Endothelial cell of umbilical vein (primary cell): ENCODE data around the gene GBE1. TPM values are rescaled to one million over a fixed set of nuclear protein-coding genes. Genes with fewer than 3 reads are reported as not detected.

Source experiments
- BruUV-seq: library from RNA; stranded (reverse); fragments of 400-500 nt; replicated peaks from 2 replicates; lab custom pipeline; 2021; lab: Mats Ljungman, UMichigan
- CTCF ChIA-PET: fragments of 300-600, 350-600 bp; sonication (Branson Sonifier 250); formaldehyde crosslinking; loops from one replicate; lab custom pipeline; 2021; ENCODE audit warnings: antibody characterized with exemption, inconsistent platforms; lab: Charles Lee
- POLR2A ChIA-PET: fragments of 300-600, 350-600 bp; sonication (Branson Sonifier 250); formaldehyde crosslinking; loops from one replicate; lab custom pipeline; 2021; ENCODE audit warnings: antibody characterized with exemption, inconsistent platforms; lab: Charles Lee
- DNase-seq: peaks from one replicate; pipeline ENCODE4 v3.0.0-alpha.2; 2011; ENCODE audit warnings: low read depth, low spot score
- FAIRE-seq: peaks from 2 replicates; lab custom pipeline; 2011; peaks lifted over from hg19 to GRCh38; lab: Jason Lieb, UNC
- H2AFZ ChIP-seq: 2 replicates; pipeline ENCODE4 v1.6.0; 2012; ENCODE audit warnings: low read depth, low read length, control low read depth, inconsistent platforms
- H3K27ac ChIP-seq: 2 replicates; pipeline ENCODE4 v1.5.1; 2011; ENCODE audit warnings: low read depth, mild to moderate bottlenecking, control low read depth, low read length, moderate library complexity; ENCODE audit not compliant: insufficient read depth
- H3K27me3 ChIP-seq, 2 experiments: 2 replicates each; pipeline versions ENCODE4 v1.6.0 to v1.6.1; 2011; ENCODE audit warnings: low read length in 2 of 2, mixed read lengths in 1 of 2; ENCODE audit not compliant: control insufficient read depth in 2 of 2, insufficient read depth in 2 of 2
- H3K36me3 ChIP-seq, 2 experiments: 2 replicates in 1 of 2; 3 replicates in 1 of 2; pipeline ENCODE4 v1.5.1; 2011; ENCODE audit warnings: low read length in 2 of 2, mild to moderate bottlenecking in 1 of 2, moderate library complexity in 1 of 2; ENCODE audit not compliant: control insufficient read depth in 2 of 2, insufficient read depth in 2 of 2; ENCODE audit errors: extremely low read depth in 1 of 2
- H3K4me1 ChIP-seq: 3 replicates; pipeline ENCODE4 v1.5.1; 2011; ENCODE audit warnings: mild to moderate bottlenecking, low read length; ENCODE audit not compliant: control insufficient read depth, insufficient read depth; ENCODE audit errors: extremely low read depth
- H3K4me2 ChIP-seq: 2 replicates; pipeline ENCODE4 v1.6.1; 2011; ENCODE audit warnings: low read length, control low read depth, mixed read lengths; ENCODE audit not compliant: insufficient read depth
- H3K4me3 ChIP-seq, 3 experiments: fragments of 200-600 bp in 1 of 3; sonication (generic), shearing (Covaris generic) in 1 of 3; replicated peaks in 1 of 3; 2 replicates each; pipeline ENCODE4 v1.5.1; 2011 to 2016; ENCODE audit warnings: control low read depth in 3 of 3, low read length in 3 of 3, mild to moderate bottlenecking in 2 of 3, inconsistent platforms in 1 of 3, low read depth in 1 of 3, moderate library complexity in 1 of 3; ENCODE audit not compliant: insufficient read depth in 1 of 3
- H3K79me2 ChIP-seq: 2 replicates; pipeline ENCODE4 v1.6.0; 2012; ENCODE audit warnings: low read length, inconsistent platforms; ENCODE audit not compliant: control insufficient read depth, insufficient read depth
- H3K9ac ChIP-seq: replicated peaks from 2 replicates; pipeline ENCODE3; 2011; ENCODE audit warnings: low read length, control low read depth; ENCODE audit not compliant: insufficient read depth; ENCODE audit errors: extremely low read depth
- H3K9me1 ChIP-seq: replicated peaks from 3 replicates; pipeline ENCODE4 v1.6.0; 2011; ENCODE audit warnings: mild to moderate bottlenecking, low read length; ENCODE audit not compliant: control insufficient read depth, insufficient read depth; ENCODE audit errors: extremely low read depth
- H3K9me3 ChIP-seq: replicated peaks from 2 replicates; pipeline ENCODE4 v1.5.1; 2012; ENCODE audit warnings: low read length, inconsistent platforms; ENCODE audit not compliant: control insufficient read depth, insufficient read depth
- H4K20me1 ChIP-seq: replicated peaks from 2 replicates; pipeline ENCODE3; 2011; ENCODE audit warnings: mild to moderate bottlenecking, low read length; ENCODE audit not compliant: control insufficient read depth, insufficient read depth; ENCODE audit errors: extremely low read depth
- EZH2 ChIP-seq: IDR thresholded peaks from 2 replicates; pipeline ENCODE4 v1.6.1; 2012; ENCODE audit warnings: borderline replicate concordance, low read depth, mild to moderate bottlenecking, moderate library complexity, low read length, inconsistent platforms; ENCODE audit not compliant: severe bottlenecking
- FOS ChIP-seq: IDR thresholded peaks from 2 replicates; pipeline ENCODE4 v1.6.1; 2011; ENCODE audit warnings: mild to moderate bottlenecking, low read length, moderate library complexity, borderline replicate concordance; ENCODE audit not compliant: insufficient read depth
- GATA2 ChIP-seq: IDR thresholded peaks from 2 replicates; pipeline ENCODE4 v1.7.0; 2011; ENCODE audit warnings: low read depth, mild to moderate bottlenecking, moderate library complexity, mixed read lengths, low read length; ENCODE audit not compliant: insufficient read length, insufficient read depth
- JUN ChIP-seq: IDR thresholded peaks from 2 replicates; pipeline ENCODE4 v1.6.1; 2011; ENCODE audit warnings: borderline replicate concordance, low read depth; ENCODE audit not compliant: insufficient read length, insufficient read depth
- MYC ChIP-seq: IDR thresholded peaks from one replicate; pipeline ENCODE4 v1.6.1; 2011; ENCODE audit warnings: mild to moderate bottlenecking, low read depth, low read length
- POLR2AphosphoS5 ChIP-seq: IDR thresholded peaks from 2 replicates; pipeline ENCODE4 v1.6.1; 2012; ENCODE audit warnings: low read depth, mild to moderate bottlenecking, control low read depth, low read length, moderate library complexity; ENCODE audit not compliant: insufficient read depth
- dilution Hi-C: fragments of 300-500 bp; cut with MboI; formaldehyde crosslinking; loops from one replicate; pipeline ENCODE4 v1.15.0; 2019; ENCODE audit warnings: low sequenced_read_pairs; ENCODE audit not compliant: extremely low pct_ligation_motif_present
- intact Hi-C: fragments of 100-400 bp; cut with micrococcal nuclease; formaldehyde crosslinking; loops from one replicate; pipeline ENCODE4 v1.10.0; 2022
- polyA plus RNA-seq, 4 experiments: library from polyadenylated mRNA; depleted of rRNA in 3 of 4; stranded (reverse) in 3 of 4; unstranded in 1 of 4; fragments of >200 nt; gene quantifications; 2 replicates each; pipeline versions ENCODE4 v1.2.1 to v1.2.3, GENCODE V29; 2011 to 2012; ENCODE audit warnings: missing spikeins in 1 of 4
- total RNA-seq: library from RNA; stranded (reverse); gene quantifications from 2 replicates; pipeline ENCODE4 v1.2.3, GENCODE V29; 2021
- TF ChIP-seq, protein P1 (sequence below), 2 donors: IDR thresholded peaks; 1 replicate in 1 of 2; 2 replicates in 1 of 2; pipeline ENCODE4 v1.5.1; 2011; ENCODE audit warnings: low read length in 2 of 2, mild to moderate bottlenecking in 2 of 2, moderate library complexity in 2 of 2, control low read depth in 1 of 2, inconsistent platforms in 1 of 2, low read depth in 1 of 2; ENCODE audit not compliant: insufficient read depth in 1 of 2; ENCODE audit errors: extremely low read depth in 1 of 2

GBE1 gene
- total and polyA plus RNA-seq, 2 donors (not counting 3 experiments of a cell fraction or from before 2014, with no cell fraction given): 35.9 to 110 TPM

DNA sequence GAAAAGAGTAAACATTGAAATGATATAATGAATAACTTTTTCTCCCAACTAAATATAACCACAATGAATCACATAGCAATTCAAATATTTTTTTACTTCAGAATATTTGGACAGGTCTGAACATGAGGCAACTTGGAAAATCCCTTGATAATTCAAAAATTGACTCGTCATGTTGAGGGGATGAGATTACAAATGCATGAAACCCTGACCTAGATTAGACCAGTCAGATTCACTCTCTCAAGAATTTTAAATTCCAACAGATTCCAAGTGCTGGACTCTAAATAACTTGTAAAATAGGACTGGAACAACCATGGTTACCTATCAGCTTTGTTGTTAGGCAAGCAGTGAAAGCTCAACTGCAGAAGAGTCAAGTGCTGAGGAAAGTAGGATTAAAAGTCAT lies 317.5 kb downstream of the GBE1 start:
- Histone ChIP-seq H3K4me3 (no peak overlapping the region), H3K27me3 (no peaks in the 10 kb centered on the region), H3K9ac (no peak overlapping the region), H3K4me1 (no peaks in the 10 kb centered on the region), H3K4me2 (no peak overlapping the region), H2AFZ (no peak overlapping the region), H4K20me1 (no peaks in the 10 kb centered on the region), H3K9me1 (peaks cover 2% of the 10 kb centered on the region), H3K36me3 (no peaks in the 10 kb centered on the region), H3K79me2 (no peaks in the 10 kb centered on the region), H3K9me3 (no peaks in the 10 kb centered on the region), H3K27ac (no peak overlapping the region)
- ChIA-PET CTCF (interaction anchor here (1.2 kb wide), 1 partner anchor 30 kb away, joined by 3 read pairs; no protein-coding TSS in a partner anchor), POLR2A (no interaction called here)
- dilution Hi-C loops: no loop called here
- intact Hi-C loops: no loop called here
- FAIRE-seq (no peak), DNase-seq (no peak)
- BruUV-seq: no TSS peak
- TF ChIP-seq EZH2 (no peak), JUN (no peak), GATA2 (no peak), POLR2AphosphoS5 (no peak), FOS (no peak), MYC (no peak)
- TF ChIP-seq, protein P1, sequence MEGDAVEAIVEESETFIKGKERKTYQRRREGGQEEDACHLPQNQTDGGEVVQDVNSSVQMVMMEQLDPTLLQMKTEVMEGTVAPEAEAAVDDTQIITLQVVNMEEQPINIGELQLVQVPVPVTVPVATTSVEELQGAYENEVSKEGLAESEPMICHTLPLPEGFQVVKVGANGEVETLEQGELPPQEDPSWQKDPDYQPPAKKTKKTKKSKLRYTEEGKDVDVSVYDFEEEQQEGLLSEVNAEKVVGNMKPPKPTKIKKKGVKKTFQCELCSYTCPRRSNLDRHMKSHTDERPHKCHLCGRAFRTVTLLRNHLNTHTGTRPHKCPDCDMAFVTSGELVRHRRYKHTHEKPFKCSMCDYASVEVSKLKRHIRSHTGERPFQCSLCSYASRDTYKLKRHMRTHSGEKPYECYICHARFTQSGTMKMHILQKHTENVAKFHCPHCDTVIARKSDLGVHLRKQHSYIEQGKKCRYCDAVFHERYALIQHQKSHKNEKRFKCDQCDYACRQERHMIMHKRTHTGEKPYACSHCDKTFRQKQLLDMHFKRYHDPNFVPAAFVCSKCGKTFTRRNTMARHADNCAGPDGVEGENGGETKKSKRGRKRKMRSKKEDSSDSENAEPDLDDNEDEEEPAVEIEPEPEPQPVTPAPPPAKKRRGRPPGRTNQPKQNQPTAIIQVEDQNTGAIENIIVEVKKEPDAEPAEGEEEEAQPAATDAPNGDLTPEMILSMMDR (IDR thresholded peaks at IDR 0.05; ENCODE audit: extremely low read depth in 1 of 2, insufficient read depth in 1 of 2, low read depth in 1 of 2, low read length in 2 of 2): no peak
